ENCODE results near the gene RXRA. TPM values are rescaled to one million over a fixed set of nuclear protein-coding genes. Genes with fewer than 3 reads are reported as not detected.

The RXRA gene
- total and polyA plus RNA-seq, 4 donors, result 41.5 to 116 (median 74.1) TPM

GRCh38 chr9:134474055-134474370, 147.8 kb downstream of the RXRA start (continued):
- TF ChIP-seq MAX (IDR thresholded peaks at IDR 0.05), result no peak
- TF ChIP-seq HNF4G (IDR thresholded peaks at IDR 0.05), result no peak
- TF ChIP-seq YY1 (IDR thresholded peaks at IDR 0.05), result no peak

- Histone ChIP-seq H3K27me3 (ENCODE audit: control insufficient read depth in 4 of 4, insufficient read depth in 4 of 4, low read length in 3 of 4) (no peaks in the 10 kb centered on the region), H3K9me3 (ENCODE audit: control insufficient read depth in 4 of 4, low read length in 3 of 4) (no peaks in the 10 kb centered on the region), H3K27ac (ENCODE audit: low read depth in 1 of 2, low read length in 2 of 2) (peak overlapping the region; percentile 4 to 35), H3K4me3 (ENCODE audit: low read depth in 1 of 3, low read length in 3 of 3) (no peak overlapping the region), H3K9ac (ENCODE audit: low read depth in 1 of 2, low read length in 2 of 2) (no peak overlapping the region), H3K36me3 (ENCODE audit: control insufficient read depth in 4 of 4, insufficient read depth in 3 of 4, low read depth in 1 of 4, low read length in 3 of 4) (no peaks in the 10 kb centered on the region), H3K4me1 (ENCODE audit: control insufficient read depth in 4 of 4, insufficient read depth in 4 of 4, low read length in 3 of 4) (peaks cover 0 to 3% (median 1%) of the 10 kb centered on the region in 4 donors)
- DNase-seq (ENCODE audit: low spot score), result no peak
- WGBS, result 60% methylated on average over 27 of the region's 27 CpGs
- TF ChIP-seq HNF4A (conservative IDR thresholded peaks at IDR 0.05) (no peak), NR2F2 (IDR thresholded peaks at IDR 0.05) (peak; percentile 29)
Observed at GRCh38 chr9:134475011-134475790, 148.9 kb downstream of the RXRA start.

- H3K9me3 ChIP-seq (ENCODE audit: control insufficient read depth in 4 of 4, low read length in 3 of 4), result no peaks in the 10 kb centered on the region
- peaks cover 0 to 3% (median 1%) of the 10 kb centered on the region in 4 donors for H3K4me1 ChIP-seq (ENCODE audit: control insufficient read depth in 4 of 4, insufficient read depth in 4 of 4, low read length in 3 of 4)
- H3K9ac ChIP-seq (ENCODE audit: low read depth in 1 of 2, low read length in 2 of 2), result no peak overlapping the region
- H3K36me3 ChIP-seq (ENCODE audit: control insufficient read depth in 4 of 4, insufficient read depth in 3 of 4, low read depth in 1 of 4, low read length in 3 of 4), result no peaks in the 10 kb centered on the region
- 93% methylated on average over 9 of the region's 9 CpGs for WGBS
- no peak overlapping the region for H3K4me3 ChIP-seq (ENCODE audit: low read depth in 1 of 3, low read length in 3 of 3)
- H3K27ac ChIP-seq (ENCODE audit: low read depth in 1 of 2, low read length in 2 of 2), result no peak overlapping the region
- no peak for DNase-seq (ENCODE audit: low spot score)
- H3K27me3 ChIP-seq (ENCODE audit: control insufficient read depth in 4 of 4, insufficient read depth in 4 of 4, low read length in 3 of 4), result no peaks in the 10 kb centered on the region
- TF ChIP-seq FOXA2 (IDR thresholded peaks at IDR 0.05) (no peak), JUND (IDR thresholded peaks at IDR 0.05) (no peak), GABPA (IDR thresholded peaks at IDR 0.05 in 1 of 2, conservative IDR thresholded peaks at IDR 0.05 in 1 of 2) (no peak), CTCF (IDR thresholded peaks at IDR 0.05; ENCODE audit: low read depth, low read length, missing input control) (no peak), EGR1 (IDR thresholded peaks at IDR 0.05; ENCODE audit: low read depth in 2 of 2) (no peak), RAD21 (IDR thresholded peaks at IDR 0.05) (no peak), ZBTB33 (IDR thresholded peaks at IDR 0.05) (no peak), SP1 (IDR thresholded peaks at IDR 0.05) (no peak), NR2F2 (IDR thresholded peaks at IDR 0.05) (no peak), YY1 (IDR thresholded peaks at IDR 0.05) (no peak), ATF3 (IDR thresholded peaks at IDR 0.05) (no peak), MAX (IDR thresholded peaks at IDR 0.05) (no peak)
Observed at GRCh38 chr9:134476272-134476941, 150.2 kb downstream of the RXRA start.
